ENCODE results near the gene CLK4. TPM values are rescaled to one million over a fixed set of nuclear protein-coding genes. Genes with fewer than 3 reads are reported as not detected.

Gene CLK4
- total and polyA plus RNA-seq, 2 of the 8 experiments (the other 6 are each of a cell fraction or from before 2014, with no cell fraction given) = 8.1 to 12.6 TPM

DNA sequence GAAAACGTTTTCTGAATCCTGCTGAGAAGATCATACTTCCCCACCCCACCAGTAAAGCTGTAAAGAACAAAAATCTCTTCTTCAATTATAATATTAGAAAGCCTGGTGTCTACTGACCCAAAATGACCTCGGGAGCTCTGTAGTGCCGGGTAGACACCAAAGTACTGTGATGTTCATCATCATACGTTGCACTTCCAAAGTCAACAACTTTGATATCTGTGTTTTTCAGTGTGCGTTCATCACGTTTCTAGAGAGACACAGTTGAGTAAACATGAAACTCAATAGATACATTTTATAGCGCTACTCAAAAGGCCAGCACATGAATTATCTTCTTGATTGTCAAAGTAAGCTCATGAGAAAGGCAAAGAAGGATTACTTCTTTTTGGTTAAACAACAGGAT lies 14.6 kb downstream of the CLK4 start:
- Histone ChIP-seq H2BK120ac (replicated peaks; ENCODE audit: low read depth, low read length) (no peak overlapping the region), H3K4me3 (ENCODE audit: extremely low read depth in 1 of 4, insufficient read depth in 2 of 4, low read depth in 3 of 4, low read length in 4 of 4) (no peak overlapping the region), H3K4me2 (ENCODE audit: insufficient read depth in 1 of 2, low read depth in 2 of 2, low read length in 2 of 2) (no peak overlapping the region), H3K4ac (replicated peaks; ENCODE audit: insufficient read length, low read depth, low read length) (no peak overlapping the region), H3K79me1 (ENCODE audit: low read depth, low read length) (no peaks in the 10 kb centered on the region), H2BK20ac (ENCODE audit: low read length) (no peak overlapping the region), H3K18ac (ENCODE audit: extremely low read depth, low read length) (no peak overlapping the region), H2AFZ (ENCODE audit: low read length) (no peak overlapping the region), H3K79me2 (ENCODE audit: control insufficient read depth in 1 of 2, insufficient read depth in 2 of 2, low read length in 2 of 2) (no peaks in the 10 kb centered on the region), H2AK5ac (ENCODE audit: low read depth, low read length) (no peak overlapping the region), H4K5ac (ENCODE audit: insufficient read length, low read depth, low read length) (no peak overlapping the region), H3K23ac (ENCODE audit: insufficient read length) (no peak overlapping the region), H3K27ac (ENCODE audit: low read depth, low read length) (no peak overlapping the region), H3K36me3 (ENCODE audit: control insufficient read depth in 2 of 4, insufficient read depth in 4 of 4, low read length in 3 of 4) (peaks cover 11 to 70% (median 44%) of the 10 kb centered on the region in 4 experiments), H3K9ac (replicated peaks in 1 of 4; ENCODE audit: extremely low read depth in 1 of 4, low read depth in 3 of 4, low read length in 3 of 4) (no peak overlapping the region), H2BK5ac (ENCODE audit: low read depth, low read length) (no peak overlapping the region), H3K4me1 (replicated peaks in 1 of 4; ENCODE audit: control insufficient read depth in 3 of 4, insufficient read depth in 4 of 4, low read length in 3 of 4) (no peaks in the 10 kb centered on the region), H3K9me3 (ENCODE audit: insufficient read depth in 2 of 2, low read depth in 1 of 2, low read length in 1 of 2) (no peaks in the 10 kb centered on the region), H3K23me2 (ENCODE audit: low read depth, low read length) (no peaks in the 10 kb centered on the region), H4K20me1 (replicated peaks in 1 of 2; ENCODE audit: control insufficient read depth in 1 of 2, insufficient read depth in 2 of 2, low read length in 2 of 2) (no peaks in the 10 kb centered on the region), H2BK15ac (ENCODE audit: low read length) (no peak overlapping the region), H4K8ac (ENCODE audit: extremely low read depth, insufficient read depth, low read length) (no peak overlapping the region), H3K56ac (replicated peaks; ENCODE audit: insufficient read length, low read depth, low read length) (no peak overlapping the region), H2BK12ac (ENCODE audit: low read depth, low read length) (no peak overlapping the region), H3K14ac (ENCODE audit: insufficient read length) (no peak overlapping the region), H4K91ac (replicated peaks; ENCODE audit: insufficient read length, low read length) (no peak overlapping the region), H3K27me3 (replicated peaks in 1 of 4; ENCODE audit: control insufficient read depth in 3 of 4, extremely low read depth in 1 of 4, insufficient read depth in 3 of 4, low read length in 3 of 4) (no peaks in the 10 kb centered on the region)
- FAIRE-seq = no peak
- ChIA-PET CTCF (ENCODE audit: partially characterized antibody) (interaction anchor here (0.6 to 2.1 kb wide), 5 partner anchors 12 to 531 kb away, joined by 3 to 10 read pairs (median 4); no protein-coding TSS in a partner anchor), POLR2A (ENCODE audit: partially characterized antibody) (interaction anchor here (3.3 kb wide), 1 partner anchor 11 kb away, joined by 18 read pairs; no protein-coding TSS in a partner anchor)
- no peak for DNase-seq (ENCODE audit: low read depth in 1 of 2, low spot score in 2 of 2)
- 90% methylated on average over 7 of the region's 7 CpGs; no CpG with 5 or more reads in 1 of the 2 experiments for WGBS, 2 experiments (ENCODE audit: extremely low coverage in 1 of 2, insufficient coverage in 1 of 2, insufficient read length in 1 of 2, insufficient replicate concordance in 2 of 2, low coverage in 1 of 2, low lambda C conversion rate in 2 of 2, missing lambda C conversion rate in 1 of 2)

Measured in H1 (cell line).